Epithelial cell of esophagus (primary cell): ENCODE measurements around the gene BBOX1.
"Not testable (repeated sequence)": the region's sequence is repeated elsewhere in the genome, so short reads cannot be mapped to it uniquely, and the experiment has no call there.

ENCODE experiments used
- DNase-seq: peaks from one replicate; pipeline ENCODE4 v3.0.0; 2010; ENCODE audit warnings: low read depth
- H3K4me3 ChIP-seq: 2 replicates; pipeline ENCODE4 v1.5.1; 2011; ENCODE audit warnings: mild to moderate bottlenecking, low read length, control low read depth
- CTCF ChIP-seq: IDR thresholded peaks from 2 replicates; pipeline ENCODE4 v1.5.1; 2011; ENCODE audit warnings: low read depth, mild to moderate bottlenecking, low read length, control low read depth, inconsistent platforms; ENCODE audit not compliant: insufficient read depth; ENCODE audit errors: missing control alignments

Gene BBOX1

GRCh38 chr11:27088353-27088752 lies 47.7 kb downstream of the BBOX1 start:
- TF ChIP-seq CTCF = no peak
- no peak overlapping the region for H3K4me3 ChIP-seq
- DNase-seq = peak; percentile 78

GRCh38 chr11:27089746-27090145 lies 49.1 kb downstream of the BBOX1 start:
- no peak for DNase-seq
- no peak overlapping the region for H3K4me3 ChIP-seq
- no peak for TF ChIP-seq CTCF

GRCh38 chr11:27090357-27090948 lies 49.8 kb downstream of the BBOX1 start:
- DNase-seq, H3K4me3 ChIP-seq: not testable (repeated sequence)

- H3K4me3 ChIP-seq = no peak overlapping the region
- TF ChIP-seq CTCF = no peak
- DNase-seq = no peak
Observed at GRCh38 chr11:27094120-27094519, 53.5 kb downstream of the BBOX1 start.

GRCh38 chr11:27095059-27095458 lies 54.4 kb downstream of the BBOX1 start:
- TF ChIP-seq CTCF = no peak
- no peak overlapping the region for H3K4me3 ChIP-seq
- no peak for DNase-seq

GRCh38 chr11:27095887-27096286 lies 55.3 kb downstream of the BBOX1 start:
- no peak overlapping the region for H3K4me3 ChIP-seq
- TF ChIP-seq CTCF = no peak
- DNase-seq = no peak

- H3K4me3 ChIP-seq = no peak overlapping the region
- no peak for TF ChIP-seq CTCF
- DNase-seq = no peak
Observed at GRCh38 chr11:27097551-27097950, 56.9 kb downstream of the BBOX1 start.
